ENCODE measurements around the gene DUSP10. TPM values are rescaled to one million over a fixed set of nuclear protein-coding genes. Genes with fewer than 3 reads are reported as not detected.

The DUSP10 gene
- total and polyA plus RNA-seq, 2 of the 13 experiments (the other 11 are each of a cell fraction or from before 2014, with no cell fraction given) = 2.1 to 4.4 TPM

GRCh38 chr1:221734187-221734586 is 7.7 kb downstream of the DUSP10 start (continued):
- TF ChIP-seq ZNF18 (CRISPR knock-in tag; IDR thresholded peaks at IDR 0.05; ENCODE audit: insufficient replicate concordance) (no peak), CHD2 (IDR thresholded peaks at IDR 0.05; ENCODE audit: low read depth, low read length) (no peak), ZNF354B (CRISPR knock-in tag; IDR thresholded peaks at IDR 0.05) (no peak), NPAS2 (CRISPR knock-in tag; IDR thresholded peaks at IDR 0.05; ENCODE audit: borderline replicate concordance) (no peak), FOSL1 (CRISPR knock-in tag; IDR thresholded peaks at IDR 0.05; ENCODE audit: borderline replicate concordance) (no peak), CSRNP1 (CRISPR knock-in tag; IDR thresholded peaks at IDR 0.05) (no peak)

- DNase-seq (ENCODE audit: low spot score) (no peak), ATAC-seq (no peak), FAIRE-seq (no peak)
- no peaks in the 10 kb centered on the region for H3K79me2 ChIP-seq (ENCODE audit: insufficient read depth, low read length)
- in situ Hi-C loops (cut with HindIII; ENCODE audit: extremely low pct_ligation_motif_present, low pct_unique_long_range_greater_than_20kb) = no loop called here
- no peak overlapping the region for H3K27ac ChIP-seq (ENCODE audit: extremely low read length, insufficient read depth, low read length)
- H3K4me2 ChIP-seq (ENCODE audit: low read depth, low read length) = no peak overlapping the region
- H3K4me1 ChIP-seq (ENCODE audit: insufficient read depth, low read length) = no peaks in the 10 kb centered on the region
- no peaks in the 10 kb centered on the region for H4K20me1 ChIP-seq (ENCODE audit: insufficient read depth, low read length)
- H3K9ac ChIP-seq (ENCODE audit: insufficient read depth, low read depth, low read length) = no peak overlapping the region
- no peaks in the 10 kb centered on the region for H3K36me3 ChIP-seq (replicated peaks in 1 of 2; ENCODE audit: control insufficient read depth in 1 of 2, insufficient read depth in 2 of 2, low read length in 2 of 2)
- no peaks in the 10 kb centered on the region for H3K9me3 ChIP-seq (ENCODE audit: low read length)
- ChIA-PET POLR2A (interaction anchor here (1.8 kb wide), 1 partner anchor 10 kb away, joined by 8 read pairs; the partner anchor contains the start of gene DUSP10), CTCF (ENCODE audit: low intra/inter-chr PET ratio, low total read pairs) (no interaction called here)
- H2AFZ ChIP-seq (ENCODE audit: low read length) = no peak overlapping the region
- H3K27me3 ChIP-seq (ENCODE audit: control insufficient read depth in 1 of 2, insufficient read depth in 2 of 2, low read length in 2 of 2) = no peaks in the 10 kb centered on the region
- H3K4me3 ChIP-seq (replicated peaks in 1 of 3; ENCODE audit: insufficient read depth in 1 of 3, low read depth in 2 of 3, low read length in 3 of 3) = no peak overlapping the region
- no TSS peak for BruUV-seq (replicated peaks)
- intact Hi-C loops (cut with micrococcal nuclease; ENCODE audit: unreplicated experiment) = no loop called here
- no peak for TF ChIP-seq SYNCRIP (IDR thresholded peaks at IDR 0.05; ENCODE audit: insufficient read depth, low read depth, low read length)
- no peak for TF ChIP-seq IKZF1 (IDR thresholded peaks at IDR 0.05)
- no peak for TF ChIP-seq ZNF256 (CRISPR knock-in tag; conservative IDR thresholded peaks at IDR 0.05)
- no peak for TF ChIP-seq ZNF530 (CRISPR knock-in tag; IDR thresholded peaks at IDR 0.05; ENCODE audit: low read depth)
- TF ChIP-seq MAF1 (CRISPR knock-in tag; IDR thresholded peaks at IDR 0.05; ENCODE audit: borderline replicate concordance) = no peak
- TF ChIP-seq ZNF674 (CRISPR knock-in tag; IDR thresholded peaks at IDR 0.05; ENCODE audit: low read depth) = no peak
- no peak for TF ChIP-seq MXD1 (CRISPR knock-in tag; IDR thresholded peaks at IDR 0.05)
- no peak for TF ChIP-seq CSRNP2 (CRISPR knock-in tag; conservative IDR thresholded peaks at IDR 0.05; ENCODE audit: low read depth)
- no peak for TF ChIP-seq NR0B2 (CRISPR knock-in tag; IDR thresholded peaks at IDR 0.05)
These were observed 9.8 kb downstream of the DUSP10 start for GRCh38 chr1:221732052-221732451.
